ENCODE results near the gene POU2AF1. TPM values are rescaled to one million over a fixed set of nuclear protein-coding genes. Genes with fewer than 3 reads are reported as not detected.

POU2AF1 gene
- total and polyA plus RNA-seq, 2 of the 8 experiments (the other 6 are each of a cell fraction or from before 2014, with no cell fraction given) = not detected

GRCh38 chr11:111355956-111356659 is 23.0 kb downstream of the POU2AF1 start:
- Histone ChIP-seq H2AK5ac (ENCODE audit: low read depth, low read length) (no peak overlapping the region), H3K23ac (ENCODE audit: insufficient read length) (no peak overlapping the region)
- CTCF ChIA-PET (ENCODE audit: partially characterized antibody) = interaction anchor here (0.8 to 2.1 kb wide), 5 partner anchors 8 to 73 kb away, joined by 3 to 6 read pairs (median 6); no protein-coding TSS in a partner anchor

More at GRCh38 chr11:111355956-111356659, 23.0 kb downstream of the POU2AF1 start:
- no peak overlapping the region for H3K4me3 ChIP-seq (ENCODE audit: extremely low read depth in 1 of 4, insufficient read depth in 2 of 4, low read depth in 3 of 4, low read length in 4 of 4)
- H3K27ac ChIP-seq (ENCODE audit: low read depth, low read length) = no peak overlapping the region
- H3K4me1 ChIP-seq (replicated peaks in 1 of 4; ENCODE audit: control insufficient read depth in 3 of 4, insufficient read depth in 4 of 4, low read length in 3 of 4) = no peaks in the 10 kb centered on the region
- H3K14ac ChIP-seq (ENCODE audit: insufficient read length) = no peak overlapping the region
- no peak overlapping the region for H3K56ac ChIP-seq (replicated peaks; ENCODE audit: insufficient read length, low read depth, low read length)
- H4K5ac ChIP-seq (ENCODE audit: insufficient read length, low read depth, low read length) = no peak overlapping the region
- H2AFZ ChIP-seq (ENCODE audit: low read length) = no peak overlapping the region
- no peak for DNase-seq (ENCODE audit: low read depth in 1 of 2, low spot score in 2 of 2)
- peaks cover 4% of the 10 kb centered on the region; the same call in 1 of the 2 replicates for H3K23me2 ChIP-seq (ENCODE audit: low read depth, low read length)
- H2BK15ac ChIP-seq (ENCODE audit: low read length) = no peak overlapping the region
- H2BK5ac ChIP-seq (ENCODE audit: low read depth, low read length) = no peak overlapping the region
- H4K20me1 ChIP-seq (replicated peaks in 1 of 2; ENCODE audit: control insufficient read depth in 1 of 2, insufficient read depth in 2 of 2, low read length in 2 of 2) = peaks cover 0 to 4% of the 10 kb centered on the region in 2 experiments
- H3K9ac ChIP-seq (replicated peaks in 1 of 4; ENCODE audit: extremely low read depth in 1 of 4, low read depth in 3 of 4, low read length in 3 of 4) = no peak overlapping the region
- POLR2A ChIA-PET (ENCODE audit: partially characterized antibody) = no interaction called here
- H3K18ac ChIP-seq (ENCODE audit: extremely low read depth, low read length) = no peak overlapping the region
- no peak overlapping the region for H4K8ac ChIP-seq (ENCODE audit: extremely low read depth, insufficient read depth, low read length)
- no peak overlapping the region for H4K91ac ChIP-seq (replicated peaks; ENCODE audit: insufficient read length, low read length)
- H3K36me3 ChIP-seq (ENCODE audit: control insufficient read depth in 2 of 4, insufficient read depth in 4 of 4, low read length in 3 of 4) = no peaks in the 10 kb centered on the region
- TF ChIP-seq TAF7 (optimal IDR thresholded peaks at IDR 0.05; ENCODE audit: borderline replicate concordance, low read depth, low read length) = no peak
- no peak for FAIRE-seq
- H3K9me3 ChIP-seq (ENCODE audit: insufficient read depth in 2 of 2, low read depth in 1 of 2, low read length in 1 of 2) = no peaks in the 10 kb centered on the region
- no peak overlapping the region for H2BK12ac ChIP-seq (ENCODE audit: low read depth, low read length)
- no peak overlapping the region for H2BK20ac ChIP-seq (ENCODE audit: low read length)
- H3K4ac ChIP-seq (replicated peaks; ENCODE audit: insufficient read length, low read depth, low read length) = no peak overlapping the region
- no peak overlapping the region for H2BK120ac ChIP-seq (replicated peaks; ENCODE audit: low read depth, low read length)
- WGBS, 2 experiments (ENCODE audit: extremely low coverage in 1 of 2, insufficient coverage in 1 of 2, insufficient read length in 1 of 2, insufficient replicate concordance in 2 of 2, low coverage in 1 of 2, low lambda C conversion rate in 2 of 2, missing lambda C conversion rate in 1 of 2) = 77% methylated on average over 5 of the region's 5 CpGs; no CpG with 5 or more reads in 1 of the 2 experiments
- H3K4me2 ChIP-seq (ENCODE audit: insufficient read depth in 1 of 2, low read depth in 2 of 2, low read length in 2 of 2) = no peak overlapping the region
- H3K79me2 ChIP-seq (ENCODE audit: control insufficient read depth in 1 of 2, insufficient read depth in 2 of 2, low read length in 2 of 2) = no peaks in the 10 kb centered on the region
- H3K79me1 ChIP-seq (ENCODE audit: low read depth, low read length) = no peaks in the 10 kb centered on the region
- no peaks in the 10 kb centered on the region for H3K27me3 ChIP-seq (replicated peaks in 1 of 4; ENCODE audit: control insufficient read depth in 3 of 4, extremely low read depth in 1 of 4, insufficient read depth in 3 of 4, low read length in 3 of 4)

Data from H1 (cell line).